CD14-positive monocyte (primary cell): ENCODE results near the gene RBM44. TPM values are rescaled to one million over a fixed set of nuclear protein-coding genes. Genes with fewer than 3 reads are reported as not detected.
A peak's percentile ranks its signal among the peaks of the same experiment; 100 is the strongest.
"Not testable (repeated sequence)": the region's sequence is repeated elsewhere in the genome, so short reads cannot be mapped to it uniquely, and the experiment has no call there.

Experiments used
- DNase-seq, 3 donors: peaks; one replicate each; pipeline ENCODE4 v3.0.0-alpha.2; 2011 to 2022
- H2AFZ ChIP-seq: 2 replicates; pipeline ENCODE4 v1.6.0; 2012; ENCODE audit warnings: mild to moderate bottlenecking, low read depth, low read length, inconsistent platforms; ENCODE audit not compliant: insufficient read depth, poor library complexity, severe bottlenecking
- H3K27ac ChIP-seq, 2 donors: 1 replicate in 1 of 2; 2 replicates in 1 of 2; pipeline ENCODE4 v1.5.1; 2012 to 2013; ENCODE audit warnings: low read length in 2 of 2, control low read depth in 1 of 2, inconsistent platforms in 1 of 2, low read depth in 1 of 2, mild to moderate bottlenecking in 1 of 2
- H3K27me3 ChIP-seq, 2 donors: one replicate each; pipeline versions ENCODE4 v1.6.0 to v1.6.1; 2011 to 2013; ENCODE audit warnings: low read length in 2 of 2; ENCODE audit not compliant: control insufficient read depth in 2 of 2, insufficient read depth in 2 of 2
- H3K36me3 ChIP-seq, 2 donors: replicated peaks in 1 of 2; 1 replicate in 1 of 2; 2 replicates in 1 of 2; pipeline versions ENCODE4 v1.5.1 to v1.6.1; 2012 to 2013; ENCODE audit warnings: low read length in 2 of 2, control low read depth in 1 of 2, inconsistent platforms in 1 of 2, mild to moderate bottlenecking in 1 of 2; ENCODE audit not compliant: insufficient read depth in 2 of 2, control insufficient read depth in 1 of 2
- H3K4me1 ChIP-seq, 2 donors: 1 replicate in 1 of 2; 2 replicates in 1 of 2; pipeline versions ENCODE4 v1.5.1 to v1.6.1; 2012 to 2013; ENCODE audit warnings: low read length in 2 of 2, control low read depth in 1 of 2, inconsistent platforms in 1 of 2, mild to moderate bottlenecking in 1 of 2, moderate library complexity in 1 of 2; ENCODE audit not compliant: insufficient read depth in 2 of 2, control insufficient read depth in 1 of 2
- H3K4me2 ChIP-seq: replicated peaks from 2 replicates; pipeline ENCODE3; 2012; ENCODE audit warnings: low read length, moderate library complexity, mild to moderate bottlenecking; ENCODE audit not compliant: poor library complexity, severe bottlenecking; ENCODE audit errors: extremely low read depth
- H3K4me3 ChIP-seq, 3 experiments: fragments of 200-600 bp in 1 of 3; sonication (generic) in 1 of 3; replicated peaks in 1 of 3; 1 replicate in 2 of 3; 2 replicates in 1 of 3; pipeline ENCODE4 v1.5.1; 2011 to 2013; ENCODE audit warnings: low read length in 3 of 3, mild to moderate bottlenecking in 3 of 3, control low read depth in 2 of 3, low read depth in 2 of 3, inconsistent platforms in 1 of 3, moderate library complexity in 1 of 3
- H3K79me2 ChIP-seq: 2 replicates; pipeline ENCODE4 v1.6.0; 2012; ENCODE audit warnings: mild to moderate bottlenecking, control low read depth, inconsistent platforms, low read length, moderate library complexity; ENCODE audit not compliant: insufficient read depth
- H3K9ac ChIP-seq: 2 replicates; pipeline ENCODE4 v1.6.0; 2017; ENCODE audit warnings: low read length, mild to moderate bottlenecking; ENCODE audit not compliant: insufficient read depth, poor library complexity, severe bottlenecking
- H3K9me3 ChIP-seq, 2 donors: replicated peaks in 1 of 2; 1 replicate in 1 of 2; 2 replicates in 1 of 2; pipeline versions ENCODE4 v1.5.1 to v1.6.1; 2012 to 2013; ENCODE audit warnings: low read length in 2 of 2, control low read depth in 1 of 2; ENCODE audit not compliant: control insufficient read depth in 1 of 2, insufficient read depth in 1 of 2
- H4K20me1 ChIP-seq: 2 replicates; pipeline ENCODE4 v1.6.0; 2012; ENCODE audit warnings: mild to moderate bottlenecking, low read length, control low read depth, moderate library complexity; ENCODE audit not compliant: insufficient read depth
- H3K27ac Mint-ChIP-seq, 7 donors: one replicate each; pipeline ENCODE4 v1.8.0; 2020; ENCODE audit warnings: mild to moderate bottlenecking in 7 of 7, mixed read lengths in 7 of 7, moderate library complexity in 6 of 7, inconsistent platforms in 2 of 7
- H3K27me3 Mint-ChIP-seq, 3 donors: one replicate each; pipeline ENCODE4 v1.8.0; 2021 to 2022; ENCODE audit warnings: low read depth in 3 of 3, mild to moderate bottlenecking in 3 of 3, mixed read lengths in 3 of 3, moderate library complexity in 3 of 3, inconsistent platforms in 1 of 3
- H3K36me3 Mint-ChIP-seq, 2 donors: one replicate each; pipeline ENCODE4 v1.8.0; 2020; ENCODE audit warnings: mixed read lengths in 2 of 2, inconsistent platforms in 1 of 2, mild to moderate bottlenecking in 1 of 2
- H3K4me1 Mint-ChIP-seq: one replicate; pipeline ENCODE4 v1.8.0; 2020; ENCODE audit warnings: mild to moderate bottlenecking, mixed read lengths
- H3K4me3 Mint-ChIP-seq, 2 donors: one replicate each; pipeline ENCODE4 v1.8.0; 2020; ENCODE audit warnings: mild to moderate bottlenecking in 2 of 2, mixed read lengths in 2 of 2, moderate library complexity in 1 of 2
- H3K9me3 Mint-ChIP-seq, 7 donors: one replicate each; pipeline ENCODE4 v1.8.0; 2020 to 2022; ENCODE audit warnings: mixed read lengths in 7 of 7, mild to moderate bottlenecking in 6 of 7, moderate library complexity in 6 of 7, inconsistent platforms in 2 of 7
- WGBS: methylation state at CpG from one replicate; pipeline ENCODE4 v1.1.5; 2013; ENCODE audit warnings: missing lambda C conversion rate; ENCODE audit not compliant: insufficient coverage; 5-methylcytosine and 5-hydroxymethylcytosine counted together
- intact Hi-C, 2 donors: fragments of 100-400 bp; cut with micrococcal nuclease; formaldehyde crosslinking; loops; one replicate each; pipeline versions ENCODE4 v1.15.0 to v1.15.1; 2023
- polyA plus RNA-seq, 3 donors: library from polyadenylated mRNA; depleted of rRNA in 1 of 3; unstranded in 2 of 3; stranded (reverse) in 1 of 3; fragments of 300-500 nt in 2 of 3; fragments of >200 nt in 1 of 3; fragmentation: Illumina TruSeq in 2 of 3; gene quantifications; 1 replicate in 2 of 3; 2 replicates in 1 of 3; pipeline ENCODE4 v1.2.3, GENCODE V29; 2012 to 2021
- TF ChIP-seq, protein P1 (sequence below): fragments of 200-600 bp; IDR thresholded peaks from one replicate; pipeline ENCODE4 v1.8.0; 2022; ENCODE audit warnings: antibody characterized with exemption, mild to moderate bottlenecking

Gene RBM44
- polyA plus RNA-seq, 3 donors, result 0.07 to 1.5 TPM; not detected in 1

DNA sequence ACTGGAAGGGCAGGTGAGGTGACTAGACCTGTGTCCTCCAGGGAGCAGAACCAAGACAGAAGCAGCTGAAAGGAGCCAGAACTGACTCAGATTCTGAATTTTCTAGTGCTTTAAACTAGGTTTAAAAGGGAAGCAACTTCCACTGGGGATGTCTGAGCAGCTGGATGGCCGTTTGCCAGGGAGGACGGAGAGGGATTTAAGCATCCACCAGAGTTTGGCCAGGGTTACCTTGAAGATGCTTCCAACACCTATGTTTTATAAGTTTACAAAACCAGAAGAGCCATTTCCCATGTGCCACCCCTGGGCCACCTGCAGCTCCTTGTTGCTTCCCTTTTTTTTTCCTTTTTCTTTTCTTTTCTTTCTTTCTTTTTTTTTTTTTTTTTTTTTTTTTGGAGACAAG lies 48.6 kb upstream of the RBM44 start:
- H3K4me1 ChIP-seq, result no peaks in the 10 kb centered on the region
- H2AFZ ChIP-seq, result no peak overlapping the region
- H3K4me1 Mint-ChIP-seq, result peaks cover 2% of the 10 kb centered on the region
- H3K36me3 ChIP-seq, result peaks cover 79 to 90% of the 10 kb centered on the region in 2 donors
- no peak overlapping the region for H3K9ac ChIP-seq
- peak overlapping the region in 2 of 7 donors; percentile 25 to 29 for H3K27ac Mint-ChIP-seq
- no peak overlapping the region for H3K4me3 ChIP-seq
- TF ChIP-seq, protein P1, sequence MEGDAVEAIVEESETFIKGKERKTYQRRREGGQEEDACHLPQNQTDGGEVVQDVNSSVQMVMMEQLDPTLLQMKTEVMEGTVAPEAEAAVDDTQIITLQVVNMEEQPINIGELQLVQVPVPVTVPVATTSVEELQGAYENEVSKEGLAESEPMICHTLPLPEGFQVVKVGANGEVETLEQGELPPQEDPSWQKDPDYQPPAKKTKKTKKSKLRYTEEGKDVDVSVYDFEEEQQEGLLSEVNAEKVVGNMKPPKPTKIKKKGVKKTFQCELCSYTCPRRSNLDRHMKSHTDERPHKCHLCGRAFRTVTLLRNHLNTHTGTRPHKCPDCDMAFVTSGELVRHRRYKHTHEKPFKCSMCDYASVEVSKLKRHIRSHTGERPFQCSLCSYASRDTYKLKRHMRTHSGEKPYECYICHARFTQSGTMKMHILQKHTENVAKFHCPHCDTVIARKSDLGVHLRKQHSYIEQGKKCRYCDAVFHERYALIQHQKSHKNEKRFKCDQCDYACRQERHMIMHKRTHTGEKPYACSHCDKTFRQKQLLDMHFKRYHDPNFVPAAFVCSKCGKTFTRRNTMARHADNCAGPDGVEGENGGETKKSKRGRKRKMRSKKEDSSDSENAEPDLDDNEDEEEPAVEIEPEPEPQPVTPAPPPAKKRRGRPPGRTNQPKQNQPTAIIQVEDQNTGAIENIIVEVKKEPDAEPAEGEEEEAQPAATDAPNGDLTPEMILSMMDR, result no peak
- H3K36me3 Mint-ChIP-seq, result peaks cover 79 to 92% of the 10 kb centered on the region in 2 donors
- H3K27ac ChIP-seq, result no peak overlapping the region
- WGBS, result no CpG with 5 or more reads among the region's 2 CpGs
- intact Hi-C loops, result loop anchor here (5.0 kb wide), 3 partner anchors 78 to 238 kb away; no protein-coding TSS in a partner anchor
- no peaks in the 10 kb centered on the region for H3K27me3 ChIP-seq
- peaks cover 0 to 3% (median 0%) of the 10 kb centered on the region in 7 donors for H3K9me3 Mint-ChIP-seq
- peaks cover 99% of the 10 kb centered on the region for H4K20me1 ChIP-seq
- H3K4me2 ChIP-seq, result no peak overlapping the region
- H3K27me3 Mint-ChIP-seq, result peaks cover 0 to 3% (median 0%) of the 10 kb centered on the region in 3 donors
- H3K79me2 ChIP-seq, result peaks cover 67% of the 10 kb centered on the region
- H3K9me3 ChIP-seq, result peaks cover 0 to 3% of the 10 kb centered on the region in 2 donors
- DNase-seq, result no peak
- no peak overlapping the region for H3K4me3 Mint-ChIP-seq

GRCh38 chr2:237750441-237750840 lies 48.1 kb upstream of the RBM44 start:
- intact Hi-C loops, H3K9me3 Mint-ChIP-seq, H3K4me3 Mint-ChIP-seq, H3K27ac ChIP-seq, H3K4me3 ChIP-seq, DNase-seq, H3K4me1 Mint-ChIP-seq, H3K27me3 ChIP-seq, H2AFZ ChIP-seq, H3K9ac ChIP-seq, H3K4me2 ChIP-seq, H3K27me3 Mint-ChIP-seq, H3K9me3 ChIP-seq, H3K4me1 ChIP-seq: not testable (repeated sequence)
- Mint-ChIP-seq H3K27ac (peak overlapping the region in 1 of 7 donors; percentile 25), H3K36me3 (peaks cover 84 to 94% of the 10 kb centered on the region in 2 donors)
- WGBS, result 97% methylated on average over 15 of the region's 15 CpGs
- H4K20me1 ChIP-seq, result peaks cover 99% of the 10 kb centered on the region
- H3K79me2 ChIP-seq, result peaks cover 65% of the 10 kb centered on the region
- H3K36me3 ChIP-seq, result peaks cover 83 to 95% of the 10 kb centered on the region in 2 donors
